Coronary artery (tissue), 2 donors: Measurements from ENCODE around the gene LDB3.
"Not testable (repeated sequence)": the region's sequence is repeated elsewhere in the genome, so short reads cannot be mapped to it uniquely, and the experiment has no call there.

Experiments
- DNase-seq: peaks from one replicate; pipeline ENCODE4 v3.0.0-alpha.2; 2017; ENCODE audit warnings: low spot score
- H3K27ac ChIP-seq, 2 donors: fragments of 200-600 bp; sonication (generic); one replicate each; pipeline ENCODE4 v1.5.1; 2016 to 2019
- H3K4me3 ChIP-seq: fragments of 200-600 bp; sonication (generic); 2 replicates; pipeline ENCODE4 v1.5.1; 2016; ENCODE audit warnings: mild to moderate bottlenecking, moderate library complexity
- CTCF ChIP-seq: fragments of 200-600 bp; sonication (generic); IDR thresholded peaks from one replicate; pipeline ENCODE4 v1.5.1; 2019; ENCODE audit warnings: antibody characterized with exemption

Gene LDB3

GRCh38 chr10:86727470-86727869 is 59.2 kb downstream of the LDB3 start:
- TF ChIP-seq CTCF, result no peak
- no peak for DNase-seq
- H3K27ac ChIP-seq, result no peak overlapping the region
- H3K4me3 ChIP-seq, result no peak overlapping the region

GRCh38 chr10:86728056-86728455 is 59.7 kb downstream of the LDB3 start:
- no peak overlapping the region for H3K4me3 ChIP-seq
- TF ChIP-seq CTCF, result no peak
- no peak for DNase-seq
- no peak overlapping the region for H3K27ac ChIP-seq

- Histone ChIP-seq H3K27ac (peak overlapping the region in 1 of 2 donors; percentile 69), H3K4me3 (no peak overlapping the region)
- no peak for DNase-seq
- no peak for TF ChIP-seq CTCF
These were observed 61.4 kb downstream of the LDB3 start for GRCh38 chr10:86729677-86730076.

- H3K4me3 ChIP-seq, result no peak overlapping the region
- no peak for DNase-seq
- TF ChIP-seq CTCF, result no peak
- peak overlapping the region; percentile 57 to 69 for H3K27ac ChIP-seq
These were observed 61.9 kb downstream of the LDB3 start for GRCh38 chr10:86730227-86730626.

- no peak for DNase-seq
- Histone ChIP-seq H3K4me3 (no peak overlapping the region), H3K27ac (peak overlapping the region; percentile 70 to 95)
- no peak for TF ChIP-seq CTCF
These were observed 64.5 kb downstream of the LDB3 start for GRCh38 chr10:86732771-86733170.

GRCh38 chr10:86733260-86733671 is 65.0 kb downstream of the LDB3 start:
- no peak for DNase-seq
- TF ChIP-seq CTCF, result no peak
- H3K27ac ChIP-seq, result peak overlapping the region; percentile 70 to 95
- H3K4me3 ChIP-seq, result no peak overlapping the region

GRCh38 chr10:86734207-86734988 is 66.1 kb downstream of the LDB3 start:
- Histone ChIP-seq H3K4me3 (no peak overlapping the region), H3K27ac (peak overlapping the region; percentile 70 to 95)
- no peak for TF ChIP-seq CTCF
- no peak for DNase-seq

GRCh38 chr10:86735278-86735677 is 67.0 kb downstream of the LDB3 start:
- H3K27ac ChIP-seq, DNase-seq, H3K4me3 ChIP-seq: not testable (repeated sequence)
